Measurements from ENCODE around the gene PRAC2. TPM values are rescaled to one million over a fixed set of nuclear protein-coding genes. Genes with fewer than 3 reads are reported as not detected.

Gene PRAC2
- total and polyA plus RNA-seq, 10 donors, result not detected

DNA sequence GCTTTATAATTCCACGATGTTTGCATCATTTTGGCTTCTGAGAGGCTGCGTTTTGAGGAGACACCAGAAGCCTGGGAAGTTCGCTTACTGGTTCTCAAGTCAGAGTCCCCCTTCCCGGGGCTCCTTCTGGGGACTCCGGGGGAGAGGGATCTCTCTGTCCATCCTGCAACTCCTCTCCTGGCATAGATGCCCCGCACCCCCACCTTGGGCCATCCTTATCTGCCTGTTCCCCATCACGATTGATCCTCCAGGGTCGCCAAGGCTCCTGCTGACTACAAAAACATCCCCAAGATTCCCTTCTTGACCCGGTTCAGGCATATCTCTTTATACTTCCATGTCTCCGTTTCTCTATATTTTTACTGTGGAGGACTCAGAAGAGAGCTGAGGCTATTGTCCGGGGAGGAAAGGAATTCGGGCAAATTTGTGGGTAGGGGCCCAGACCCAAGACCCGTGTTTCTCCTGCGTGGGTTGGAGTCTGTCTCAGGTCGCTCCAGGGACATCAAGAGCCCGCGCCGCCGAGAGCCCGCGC, 24.0 kb downstream of the PRAC2 start:
- Histone ChIP-seq H3K27me3 (replicated peaks in 1 of 7) (peaks cover 11 to 100% (median 98%) of the 10 kb centered on the region in 7 donors), H3K27ac (no peak overlapping the region), H3K4me3 (no peak overlapping the region), H3K36me3 (no peaks in the 10 kb centered on the region), H3K4me1 (peaks cover 0 to 23% (median 5%) of the 10 kb centered on the region in 6 donors), H3K9me3 (no peaks in the 10 kb centered on the region)
- 3 to 8% (median 6%) methylated on average over 21 of the region's 21 CpGs for WGBS, 5 donors
- no peak for DNase-seq
- intact Hi-C loops (cut with DNase I; ENCODE audit: low total_unique reads), result no loop called here
- TF ChIP-seq POLR2AphosphoS5 (IDR thresholded peaks at IDR 0.05) (no peak), POLR2A (IDR thresholded peaks at IDR 0.05) (no peak)
- TF ChIP-seq, protein P1, sequence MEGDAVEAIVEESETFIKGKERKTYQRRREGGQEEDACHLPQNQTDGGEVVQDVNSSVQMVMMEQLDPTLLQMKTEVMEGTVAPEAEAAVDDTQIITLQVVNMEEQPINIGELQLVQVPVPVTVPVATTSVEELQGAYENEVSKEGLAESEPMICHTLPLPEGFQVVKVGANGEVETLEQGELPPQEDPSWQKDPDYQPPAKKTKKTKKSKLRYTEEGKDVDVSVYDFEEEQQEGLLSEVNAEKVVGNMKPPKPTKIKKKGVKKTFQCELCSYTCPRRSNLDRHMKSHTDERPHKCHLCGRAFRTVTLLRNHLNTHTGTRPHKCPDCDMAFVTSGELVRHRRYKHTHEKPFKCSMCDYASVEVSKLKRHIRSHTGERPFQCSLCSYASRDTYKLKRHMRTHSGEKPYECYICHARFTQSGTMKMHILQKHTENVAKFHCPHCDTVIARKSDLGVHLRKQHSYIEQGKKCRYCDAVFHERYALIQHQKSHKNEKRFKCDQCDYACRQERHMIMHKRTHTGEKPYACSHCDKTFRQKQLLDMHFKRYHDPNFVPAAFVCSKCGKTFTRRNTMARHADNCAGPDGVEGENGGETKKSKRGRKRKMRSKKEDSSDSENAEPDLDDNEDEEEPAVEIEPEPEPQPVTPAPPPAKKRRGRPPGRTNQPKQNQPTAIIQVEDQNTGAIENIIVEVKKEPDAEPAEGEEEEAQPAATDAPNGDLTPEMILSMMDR (IDR thresholded peaks at IDR 0.05 in 8 of 11, conservative IDR thresholded peaks at IDR 0.05 in 3 of 11), result no peak

DNA sequence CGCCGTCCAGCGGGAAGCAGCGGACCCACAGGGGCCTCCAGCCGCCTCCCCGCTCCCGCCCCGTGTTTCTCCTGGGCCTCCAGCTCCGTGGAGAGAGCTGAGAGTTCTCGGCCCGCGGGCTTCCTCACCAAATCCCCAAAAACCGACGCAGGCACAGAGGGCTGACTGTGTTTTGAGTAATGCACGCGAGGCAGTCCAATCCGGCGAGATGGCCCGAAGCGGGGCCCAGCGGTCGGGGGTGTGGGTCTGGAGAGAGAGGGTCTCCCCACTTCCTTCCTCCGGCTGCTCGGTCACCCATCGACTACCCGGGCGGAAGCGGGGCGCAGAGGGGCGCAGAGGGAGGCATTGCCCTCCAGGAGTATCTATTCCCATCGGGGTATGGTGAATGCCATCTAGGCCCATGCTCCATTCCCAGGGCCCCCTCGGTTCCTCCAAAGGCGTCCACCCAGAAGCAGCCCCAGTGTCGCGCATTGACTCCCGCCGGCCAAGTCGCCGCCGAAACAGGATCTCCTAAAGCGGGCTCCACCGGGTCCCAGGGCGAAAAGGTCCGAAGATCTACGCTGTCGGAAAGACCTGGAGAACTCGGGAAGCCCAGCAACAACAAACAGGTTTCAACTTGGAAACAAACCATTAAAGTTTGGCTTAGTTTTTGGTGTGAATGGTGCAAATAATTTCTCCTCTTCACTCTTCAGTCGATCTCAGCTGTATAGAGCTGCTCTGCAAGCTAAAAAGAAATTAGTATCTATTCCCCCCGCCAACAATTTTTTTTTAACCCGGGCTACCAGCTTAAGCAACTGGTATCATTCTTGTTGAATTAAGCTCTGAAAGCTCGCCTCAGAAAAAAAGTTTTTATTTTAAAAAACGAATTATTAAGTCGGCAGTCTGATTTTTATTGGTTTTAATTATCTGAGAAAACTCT, 24.7 kb downstream of the PRAC2 start:
- Histone ChIP-seq H3K4me3 (no peak overlapping the region), H3K4me1 (peaks cover 0 to 23% (median 5%) of the 10 kb centered on the region in 6 donors), H3K9me3 (no peaks in the 10 kb centered on the region), H3K36me3 (no peaks in the 10 kb centered on the region), H3K27me3 (replicated peaks in 1 of 7) (peaks cover 11 to 100% (median 98%) of the 10 kb centered on the region in 7 donors), H3K27ac (no peak overlapping the region)
- TF ChIP-seq POLR2A (IDR thresholded peaks at IDR 0.05) (no peak), POLR2AphosphoS5 (IDR thresholded peaks at IDR 0.05) (no peak)
- TF ChIP-seq, protein P1 (IDR thresholded peaks at IDR 0.05 in 8 of 11, conservative IDR thresholded peaks at IDR 0.05 in 3 of 11), result no peak
- DNase-seq, result no peak
- 8 to 16% (median 10%) methylated on average over 43 to 53 of the region's 53 CpGs for WGBS, 5 donors
- intact Hi-C loops (cut with DNase I; ENCODE audit: low total_unique reads), result no loop called here

DNA sequence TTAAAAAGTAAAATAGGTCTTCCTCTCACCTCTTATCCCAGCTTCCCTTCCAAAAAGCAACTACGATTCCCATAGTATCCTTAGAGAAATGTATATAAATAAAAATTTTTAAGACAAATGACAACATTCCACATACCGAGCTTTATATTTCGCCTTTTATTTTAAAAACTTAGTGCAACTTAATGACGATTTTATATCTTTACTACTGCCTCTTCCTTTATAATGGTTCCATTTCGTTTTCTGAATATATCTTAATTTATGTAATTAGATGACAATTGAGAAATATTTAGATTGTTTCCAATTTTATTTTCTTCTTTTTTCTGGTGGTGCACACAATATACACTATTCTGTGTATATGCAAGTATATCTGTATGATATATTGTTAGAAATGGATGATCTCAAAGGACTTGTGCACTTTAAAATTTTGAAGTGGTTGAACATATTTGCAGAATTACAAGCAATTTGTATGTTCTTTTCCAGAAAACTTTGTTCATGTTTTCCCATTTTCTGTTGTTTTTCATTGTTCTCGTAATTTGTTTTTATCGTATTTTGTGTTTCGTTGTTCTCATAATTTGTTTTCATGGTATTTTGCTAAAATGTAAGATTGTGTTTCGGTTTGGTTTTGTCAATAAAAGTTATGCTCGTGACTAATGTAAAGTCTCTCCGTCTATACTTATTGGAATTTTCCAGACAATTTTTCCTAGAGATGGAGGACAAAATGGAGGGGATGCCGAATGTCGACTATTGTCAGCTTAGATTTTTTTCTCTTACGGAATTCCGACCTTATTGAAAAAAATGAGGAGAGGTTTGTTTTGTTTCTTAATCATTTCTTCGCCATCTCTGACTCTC, 26.0 kb downstream of the PRAC2 start:
- TF ChIP-seq POLR2A (IDR thresholded peaks at IDR 0.05), result no peak
- no peak overlapping the region for H3K27ac ChIP-seq
- DNase-seq, result no peak
- peaks cover 0 to 34% (median 11%) of the 10 kb centered on the region in 6 donors for H3K4me1 ChIP-seq
- H3K4me3 ChIP-seq, result no peak overlapping the region
- 20 to 27% (median 25%) methylated on average over 16 of the region's 16 CpGs for WGBS, 5 donors
- intact Hi-C loops (cut with DNase I; ENCODE audit: low total_unique reads), result no loop called here
- H3K36me3 ChIP-seq, result no peaks in the 10 kb centered on the region
- no peaks in the 10 kb centered on the region for H3K9me3 ChIP-seq
- H3K27me3 ChIP-seq (replicated peaks in 1 of 7), result peaks cover 11 to 100% (median 98%) of the 10 kb centered on the region in 7 donors

DNA sequence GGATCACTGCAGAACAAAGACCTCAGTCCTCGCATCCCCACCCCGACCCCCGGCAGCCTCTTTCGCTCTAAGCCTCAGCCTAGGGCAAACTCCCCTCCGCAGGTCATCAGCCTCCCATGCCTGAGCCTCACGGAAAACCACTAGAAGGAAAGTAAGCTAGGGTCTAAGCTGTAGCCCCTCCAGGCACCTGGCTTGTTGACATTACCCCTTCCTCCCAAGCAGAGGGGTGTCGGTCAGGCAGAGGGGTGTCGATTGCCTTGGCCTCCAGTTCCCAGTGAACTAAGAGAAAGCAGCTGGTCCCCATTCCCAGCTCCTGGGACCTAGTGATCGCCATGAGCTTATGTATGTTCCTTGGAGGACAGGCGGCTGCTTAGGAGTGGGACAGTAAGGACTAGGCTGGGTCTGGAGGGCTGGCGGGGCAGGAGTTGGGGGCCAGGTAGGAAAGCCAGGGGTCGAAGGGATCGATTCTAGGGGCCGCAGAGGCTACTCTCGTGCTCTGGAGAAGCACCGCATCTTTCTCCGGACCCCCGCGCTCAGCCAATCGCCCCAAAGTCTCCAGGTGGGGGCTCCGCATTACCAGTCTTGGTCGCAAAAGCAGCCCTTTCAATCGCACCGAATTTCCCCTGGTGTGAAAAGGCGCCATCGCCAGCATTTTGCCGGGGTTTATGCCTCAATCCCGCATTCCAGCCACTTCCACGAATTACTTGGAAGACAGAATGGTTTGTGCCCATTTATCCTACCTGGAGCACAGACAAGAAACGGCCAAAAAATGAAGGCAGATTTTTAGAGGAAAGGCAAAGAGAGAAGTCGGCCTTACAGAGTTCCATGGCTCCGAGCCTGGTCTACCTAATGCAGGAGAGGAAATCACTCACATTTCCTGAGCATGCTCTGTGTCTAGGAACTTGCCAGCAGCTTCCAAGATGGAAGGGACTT, 26.9 kb downstream of the PRAC2 start:
- H3K9me3 ChIP-seq, result no peaks in the 10 kb centered on the region
- H3K4me1 ChIP-seq, result peaks cover 0 to 43% (median 19%) of the 10 kb centered on the region in 6 donors
- peaks cover 14 to 100% (median 98%) of the 10 kb centered on the region in 7 donors for H3K27me3 ChIP-seq (replicated peaks in 1 of 7)
- no peak for DNase-seq
- WGBS, 5 donors, result 7 to 13% (median 8%) methylated on average over 24 to 32 of the region's 32 CpGs
- no peaks in the 10 kb centered on the region for H3K36me3 ChIP-seq
- no peak overlapping the region for H3K27ac ChIP-seq
- intact Hi-C loops (cut with DNase I; ENCODE audit: low total_unique reads), result no loop called here
- no peak overlapping the region for H3K4me3 ChIP-seq
- no peak for TF ChIP-seq POLR2A (IDR thresholded peaks at IDR 0.05)
- TF ChIP-seq, protein P1 (IDR thresholded peaks at IDR 0.05 in 8 of 11, conservative IDR thresholded peaks at IDR 0.05 in 3 of 11), result no peak
- no peak for TF ChIP-seq POLR2AphosphoS5 (IDR thresholded peaks at IDR 0.05)

Measured in spleen (tissue), 11 donors.